Tibial nerve (tissue), 4 donors: ENCODE measurements around the gene VASH1. TPM values are rescaled to one million over a fixed set of nuclear protein-coding genes. Genes with fewer than 3 reads are reported as not detected.

ENCODE experiments used
- DNase-seq, 2 donors: peaks; one replicate each; pipeline ENCODE4 v3.0.0-alpha.2; 2019; ENCODE audit warnings: low spot score in 2 of 2
- H3K27ac ChIP-seq, 4 donors: fragments of 200-600 bp; sonication (generic) in 3 of 4; one replicate each; pipeline ENCODE4 v1.5.1; 2017 to 2019; ENCODE audit warnings: mild to moderate bottlenecking in 1 of 4
- H3K27me3 ChIP-seq, 2 donors: fragments of 200-600 bp; sonication (generic) in 1 of 2; one replicate each; pipeline versions ENCODE4 v1.5.1 to v1.6.0; 2017 to 2019
- H3K36me3 ChIP-seq, 3 donors: fragments of 200-600 bp; sonication (generic); one replicate each; pipeline ENCODE4 v1.5.1; 2018 to 2019
- H3K4me1 ChIP-seq, 4 donors: fragments of 200-600 bp; sonication (generic) in 3 of 4; one replicate each; pipeline ENCODE4 v1.5.1; 2017 to 2019
- H3K4me3 ChIP-seq, 4 donors: fragments of 200-600 bp; sonication (generic) in 3 of 4; one replicate each; pipeline ENCODE4 v1.5.1; 2017 to 2019; ENCODE audit warnings: mild to moderate bottlenecking in 1 of 4, moderate library complexity in 1 of 4
- H3K9me3 ChIP-seq, 4 donors: fragments of 200-600 bp; sonication (generic) in 3 of 4; one replicate each; pipeline ENCODE4 v1.5.1; 2017 to 2019
- CTCF ChIP-seq, 5 experiments: fragments of 200-600 bp in 3 of 5; fragments of 450-650 bp in 2 of 5; sonication (generic) in 3 of 5; IDR thresholded peaks; one replicate each; pipeline ENCODE4 v1.5.1; 2016 to 2019; ENCODE audit warnings: antibody characterized with exemption in 5 of 5, mild to moderate bottlenecking in 3 of 5, moderate library complexity in 2 of 5
- EP300 ChIP-seq, 2 donors: sonication (generic); formaldehyde crosslinking; IDR thresholded peaks; one replicate each; pipeline ENCODE4 v1.6.1; 2017; ENCODE audit warnings: antibody characterized with exemption in 2 of 2, mild to moderate bottlenecking in 1 of 2
- POLR2A ChIP-seq, 2 donors: fragments of 450-650 bp; IDR thresholded peaks; one replicate each; pipeline ENCODE4 v1.6.1; 2017; ENCODE audit warnings: antibody characterized with exemption in 2 of 2, mild to moderate bottlenecking in 2 of 2, moderate library complexity in 2 of 2
- WGBS, 2 donors: methylation state at CpG; one replicate each; pipeline ENCODE4 v1.1.5; 2018; 5-methylcytosine and 5-hydroxymethylcytosine counted together
- total RNA-seq, 4 donors: library from RNA; depleted of rRNA; stranded (reverse); fragments of >200 nt; gene quantifications; one replicate each; pipeline ENCODE4 v1.1.0, GENCODE V29; 2016

Gene VASH1
- total RNA-seq, 4 donors from 2014 or later, result 13.8 to 24.7 (median 18.6) TPM

GRCh38 chr14:76782885-76783566, 21.8 kb downstream of the VASH1 start:
- TF ChIP-seq EP300 (IDR thresholded peaks at IDR 0.05), result no peak
- H3K4me1 ChIP-seq, result peaks cover 0 to 49% (median 12%) of the 10 kb centered on the region in 4 donors
- WGBS, 2 donors, result 44 to 50% methylated on average over 8 to 9 of the region's 9 CpGs
- no peak overlapping the region for H3K4me3 ChIP-seq
- no peak for DNase-seq
- H3K36me3 ChIP-seq, result peaks cover 0 to 75% (median 0%) of the 10 kb centered on the region in 3 donors
- peak overlapping the region in 3 of 4 donors; percentile 9 to 66 (median 65) for H3K27ac ChIP-seq
- no peaks in the 10 kb centered on the region for H3K27me3 ChIP-seq
- H3K9me3 ChIP-seq, result no peaks in the 10 kb centered on the region

GRCh38 chr14:76784266-76784874, 23.1 kb downstream of the VASH1 start:
- TF ChIP-seq EP300 (IDR thresholded peaks at IDR 0.05) (no peak), POLR2A (IDR thresholded peaks at IDR 0.05) (no peak), CTCF (IDR thresholded peaks at IDR 0.05) (no peak)
- H3K27ac ChIP-seq, result peak overlapping the region in 1 of 4 donors; percentile 66
- H3K27me3 ChIP-seq, result no peaks in the 10 kb centered on the region
- peaks cover 0 to 76% (median 8%) of the 10 kb centered on the region in 3 donors for H3K36me3 ChIP-seq
- no peaks in the 10 kb centered on the region for H3K9me3 ChIP-seq
- WGBS, 2 donors, result 64 to 66% methylated on average over 6 of the region's 6 CpGs
- H3K4me1 ChIP-seq, result peaks cover 0 to 49% (median 12%) of the 10 kb centered on the region in 4 donors
- no peak overlapping the region for H3K4me3 ChIP-seq
- no peak for DNase-seq

GRCh38 chr14:76784881-76785280, 23.6 kb downstream of the VASH1 start:
- H3K9me3 ChIP-seq, result no peaks in the 10 kb centered on the region
- peaks cover 0 to 48% (median 12%) of the 10 kb centered on the region in 4 donors for H3K4me1 ChIP-seq
- peaks cover 0 to 76% (median 9%) of the 10 kb centered on the region in 3 donors for H3K36me3 ChIP-seq
- peak; percentile 52 to 84 for DNase-seq
- H3K27me3 ChIP-seq, result no peaks in the 10 kb centered on the region
- 7 to 11% methylated on average over 2 of the region's 2 CpGs for WGBS, 2 donors
- H3K4me3 ChIP-seq, result no peak overlapping the region
- H3K27ac ChIP-seq, result peak overlapping the region in 1 of 4 donors; percentile 63
- TF ChIP-seq POLR2A (IDR thresholded peaks at IDR 0.05), result no peak
- TF ChIP-seq CTCF (IDR thresholded peaks at IDR 0.05), result peak; percentile 64 to 89 (median 83)
- peak in 1 of 2 donors; percentile 51 for TF ChIP-seq EP300 (IDR thresholded peaks at IDR 0.05)

GRCh38 chr14:76786601-76787000, 25.3 kb downstream of the VASH1 start:
- peaks cover 0 to 31% (median 7%) of the 10 kb centered on the region in 4 donors for H3K4me1 ChIP-seq
- no peak for DNase-seq
- 94 to 96% methylated on average over 2 of the region's 2 CpGs for WGBS, 2 donors
- H3K36me3 ChIP-seq, result peaks cover 0 to 78% (median 11%) of the 10 kb centered on the region in 3 donors
- H3K4me3 ChIP-seq, result no peak overlapping the region
- no peaks in the 10 kb centered on the region for H3K9me3 ChIP-seq
- no peak overlapping the region for H3K27ac ChIP-seq
- TF ChIP-seq CTCF (IDR thresholded peaks at IDR 0.05) (no peak), EP300 (IDR thresholded peaks at IDR 0.05) (no peak), POLR2A (IDR thresholded peaks at IDR 0.05) (no peak)
- no peaks in the 10 kb centered on the region for H3K27me3 ChIP-seq

GRCh38 chr14:76792422-76792821, 31.2 kb downstream of the VASH1 start:
- Histone ChIP-seq H3K4me3 (no peak overlapping the region), H3K9me3 (no peaks in the 10 kb centered on the region), H3K36me3 (peaks cover 0 to 84% (median 11%) of the 10 kb centered on the region in 3 donors), H3K27ac (no peak overlapping the region), H3K27me3 (no peaks in the 10 kb centered on the region), H3K4me1 (no peaks in the 10 kb centered on the region)
- TF ChIP-seq CTCF (IDR thresholded peaks at IDR 0.05), result no peak
- no peak for DNase-seq
- 96 to 98% methylated on average over 2 of the region's 2 CpGs for WGBS, 2 donors
